Panc1 (cell line): ENCODE results near the gene FOSB. TPM values are rescaled to one million over a fixed set of nuclear protein-coding genes. Genes with fewer than 3 reads are reported as not detected.

ENCODE experiments used
- ATAC-seq: fragments of 200-7000 bp; cut with Tn5 transposase; 2 replicates; pipeline ENCODE4 v1.9.1; 2020; ENCODE audit warnings: mild to moderate bottlenecking, moderate library complexity
- BruUV-seq: library from RNA; stranded (reverse); fragments of 400-500 nt; replicated peaks from 2 replicates; lab custom pipeline; 2021; lab: Mats Ljungman, UMichigan
- CTCF ChIA-PET: fragments of 300-600 bp; sonication (Branson Sonifier 250); formaldehyde crosslinking; loops from one replicate; lab custom pipeline; 2022; ENCODE audit warnings: antibody characterized with exemption; lab: Charles Lee
- POLR2A ChIA-PET: fragments of 300-600 bp; sonication (Branson Sonifier 250); formaldehyde crosslinking; loops from one replicate; lab custom pipeline; 2022; ENCODE audit warnings: antibody characterized with exemption; lab: Charles Lee
- DNase-seq: peaks from one replicate; pipeline ENCODE4 v3.0.0-alpha.2; 2010; ENCODE audit warnings: low read depth, low spot score
- H3K27ac ChIP-seq: 2 replicates; pipeline ENCODE4 v1.5.1; 2011; ENCODE audit warnings: mild to moderate bottlenecking, low read length, inconsistent platforms
- H3K27me3 ChIP-seq: fragments of 200-500 bp; sonication (Bioruptor generic); 2 replicates; pipeline ENCODE4 v1.6.0; 2014; ENCODE audit warnings: low read length, inconsistent platforms; ENCODE audit not compliant: control insufficient read depth, insufficient read depth
- H3K36me3 ChIP-seq: fragments of 200-500 bp; sonication (Bioruptor generic); 2 replicates; pipeline ENCODE4 v1.5.1; 2014; ENCODE audit warnings: inconsistent platforms, mild to moderate bottlenecking, low read length, moderate library complexity; ENCODE audit not compliant: control insufficient read depth, insufficient read depth
- H3K4me1 ChIP-seq: 2 replicates; pipeline ENCODE4 v1.5.1; 2011; ENCODE audit warnings: inconsistent platforms, mild to moderate bottlenecking, low read length, moderate library complexity; ENCODE audit not compliant: control insufficient read depth, insufficient read depth
- H3K4me3 ChIP-seq, 2 experiments: 2 replicates each; pipeline ENCODE4 v1.5.1; 2011 to 2012; ENCODE audit warnings: low read depth in 2 of 2, low read length in 2 of 2, mild to moderate bottlenecking in 2 of 2, inconsistent platforms in 1 of 2, moderate library complexity in 1 of 2
- H3K9me3 ChIP-seq: fragments of 200-500 bp; sonication (Bioruptor generic); 2 replicates; pipeline ENCODE4 v1.5.1; 2014; ENCODE audit warnings: low read depth, mild to moderate bottlenecking, inconsistent platforms, low read length, moderate library complexity; ENCODE audit not compliant: control insufficient read depth, insufficient read depth
- SIN3A ChIP-seq: IDR thresholded peaks from 2 replicates; pipeline ENCODE4 v1.6.1; 2012; ENCODE audit warnings: low read depth, mild to moderate bottlenecking, low read length, moderate library complexity, borderline replicate concordance; ENCODE audit not compliant: insufficient read depth
- TCF7L2 ChIP-seq: IDR thresholded peaks from 2 replicates; pipeline ENCODE4 v1.6.1; 2011; ENCODE audit warnings: mild to moderate bottlenecking, low read depth, low read length, inconsistent platforms
- in situ Hi-C: cut with HindIII; loops from 2 replicates; pipeline ENCODE4 v1.10.0; 2016; ENCODE audit warnings: low sequenced_read_pairs, low pct_unique_long_range_greater_than_20kb
- intact Hi-C: fragments of 100-400 bp; cut with micrococcal nuclease; formaldehyde crosslinking; loops from one replicate; pipeline ENCODE4 v1.10.0; 2022; ENCODE audit not compliant: unreplicated experiment
- total RNA-seq: library from RNA; stranded (reverse); gene quantifications from one replicate; pipeline ENCODE4 v1.2.1, GENCODE V29; 2021; ENCODE audit not compliant: unreplicated experiment
- TF ChIP-seq, protein P1 (sequence below), 2 experiments: IDR thresholded peaks; 2 replicates each; pipeline ENCODE4 v1.6.1; 2011 to 2012; ENCODE audit warnings: low read depth in 2 of 2, control low read depth in 1 of 2, low read length in 1 of 2, mild to moderate bottlenecking in 1 of 2, moderate library complexity in 1 of 2; ENCODE audit not compliant: insufficient read depth in 1 of 2
- TF ChIP-seq, protein P2 (sequence below): fragments of 450-650 bp; IDR thresholded peaks from 2 replicates; pipeline ENCODE4 v1.5.1; 2017; ENCODE audit warnings: mild to moderate bottlenecking

FOSB gene
- total RNA-seq, 1 experiment from 2014 or later: 13.4 TPM

DNA sequence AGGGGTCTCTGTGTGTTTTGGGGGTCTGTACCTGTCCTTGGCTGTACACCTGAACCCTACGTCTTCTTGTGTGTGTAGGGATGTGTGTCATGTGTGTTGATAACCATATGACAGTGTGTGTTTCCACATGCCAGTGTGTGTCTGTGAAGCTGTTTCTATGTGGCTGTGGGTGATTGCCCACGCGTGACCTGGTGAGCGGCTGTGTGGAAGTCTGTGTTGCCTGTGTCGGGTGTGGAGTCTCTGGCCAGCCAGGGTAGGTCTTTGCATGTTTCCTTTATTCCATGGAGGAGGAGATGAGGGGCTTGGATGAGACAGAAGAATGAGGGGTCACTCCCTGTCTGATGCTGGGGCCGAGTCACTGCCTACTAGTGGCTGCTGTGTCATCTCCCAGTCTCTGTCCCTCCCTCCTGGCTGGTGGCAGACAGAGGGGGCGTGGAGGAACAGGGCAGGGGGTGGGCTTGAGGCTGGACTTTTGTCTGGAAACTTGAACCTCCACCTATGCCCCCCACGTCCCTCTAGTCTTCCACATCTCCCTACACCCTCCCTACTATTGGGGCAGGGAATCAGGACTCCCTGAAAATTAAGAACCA, 2.8 kb upstream of the FOSB start:
- H3K36me3 ChIP-seq: no peaks in the 10 kb centered on the region; the same call in 1 of the 2 replicates
- ChIA-PET POLR2A (interaction anchor here (0.5 kb wide), 1 partner anchor 467 kb away, joined by 6 read pairs; no protein-coding TSS in a partner anchor), CTCF (no interaction called here)
- intact Hi-C loops: no loop called here
- no TSS peak for BruUV-seq
- H3K9me3 ChIP-seq: no peaks in the 10 kb centered on the region
- no peaks in the 10 kb centered on the region for H3K27me3 ChIP-seq
- DNase-seq (no peak), ATAC-seq (no peak)
- no peak overlapping the region for H3K4me3 ChIP-seq
- in situ Hi-C loops: no loop called here
- no peaks in the 10 kb centered on the region; the same call in 1 of the 2 replicates for H3K4me1 ChIP-seq
- TF ChIP-seq, protein P1, sequence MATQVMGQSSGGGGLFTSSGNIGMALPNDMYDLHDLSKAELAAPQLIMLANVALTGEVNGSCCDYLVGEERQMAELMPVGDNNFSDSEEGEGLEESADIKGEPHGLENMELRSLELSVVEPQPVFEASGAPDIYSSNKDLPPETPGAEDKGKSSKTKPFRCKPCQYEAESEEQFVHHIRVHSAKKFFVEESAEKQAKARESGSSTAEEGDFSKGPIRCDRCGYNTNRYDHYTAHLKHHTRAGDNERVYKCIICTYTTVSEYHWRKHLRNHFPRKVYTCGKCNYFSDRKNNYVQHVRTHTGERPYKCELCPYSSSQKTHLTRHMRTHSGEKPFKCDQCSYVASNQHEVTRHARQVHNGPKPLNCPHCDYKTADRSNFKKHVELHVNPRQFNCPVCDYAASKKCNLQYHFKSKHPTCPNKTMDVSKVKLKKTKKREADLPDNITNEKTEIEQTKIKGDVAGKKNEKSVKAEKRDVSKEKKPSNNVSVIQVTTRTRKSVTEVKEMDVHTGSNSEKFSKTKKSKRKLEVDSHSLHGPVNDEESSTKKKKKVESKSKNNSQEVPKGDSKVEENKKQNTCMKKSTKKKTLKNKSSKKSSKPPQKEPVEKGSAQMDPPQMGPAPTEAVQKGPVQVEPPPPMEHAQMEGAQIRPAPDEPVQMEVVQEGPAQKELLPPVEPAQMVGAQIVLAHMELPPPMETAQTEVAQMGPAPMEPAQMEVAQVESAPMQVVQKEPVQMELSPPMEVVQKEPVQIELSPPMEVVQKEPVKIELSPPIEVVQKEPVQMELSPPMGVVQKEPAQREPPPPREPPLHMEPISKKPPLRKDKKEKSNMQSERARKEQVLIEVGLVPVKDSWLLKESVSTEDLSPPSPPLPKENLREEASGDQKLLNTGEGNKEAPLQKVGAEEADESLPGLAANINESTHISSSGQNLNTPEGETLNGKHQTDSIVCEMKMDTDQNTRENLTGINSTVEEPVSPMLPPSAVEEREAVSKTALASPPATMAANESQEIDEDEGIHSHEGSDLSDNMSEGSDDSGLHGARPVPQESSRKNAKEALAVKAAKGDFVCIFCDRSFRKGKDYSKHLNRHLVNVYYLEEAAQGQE (IDR thresholded peaks at IDR 0.05; ENCODE audit: insufficient read depth in 1 of 2, low read depth in 2 of 2, low read length in 1 of 2): no peak
- TF ChIP-seq, protein P2, sequence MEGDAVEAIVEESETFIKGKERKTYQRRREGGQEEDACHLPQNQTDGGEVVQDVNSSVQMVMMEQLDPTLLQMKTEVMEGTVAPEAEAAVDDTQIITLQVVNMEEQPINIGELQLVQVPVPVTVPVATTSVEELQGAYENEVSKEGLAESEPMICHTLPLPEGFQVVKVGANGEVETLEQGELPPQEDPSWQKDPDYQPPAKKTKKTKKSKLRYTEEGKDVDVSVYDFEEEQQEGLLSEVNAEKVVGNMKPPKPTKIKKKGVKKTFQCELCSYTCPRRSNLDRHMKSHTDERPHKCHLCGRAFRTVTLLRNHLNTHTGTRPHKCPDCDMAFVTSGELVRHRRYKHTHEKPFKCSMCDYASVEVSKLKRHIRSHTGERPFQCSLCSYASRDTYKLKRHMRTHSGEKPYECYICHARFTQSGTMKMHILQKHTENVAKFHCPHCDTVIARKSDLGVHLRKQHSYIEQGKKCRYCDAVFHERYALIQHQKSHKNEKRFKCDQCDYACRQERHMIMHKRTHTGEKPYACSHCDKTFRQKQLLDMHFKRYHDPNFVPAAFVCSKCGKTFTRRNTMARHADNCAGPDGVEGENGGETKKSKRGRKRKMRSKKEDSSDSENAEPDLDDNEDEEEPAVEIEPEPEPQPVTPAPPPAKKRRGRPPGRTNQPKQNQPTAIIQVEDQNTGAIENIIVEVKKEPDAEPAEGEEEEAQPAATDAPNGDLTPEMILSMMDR: no peak
- TF ChIP-seq TCF7L2 (no peak), SIN3A (no peak)
- no peak overlapping the region for H3K27ac ChIP-seq

DNA sequence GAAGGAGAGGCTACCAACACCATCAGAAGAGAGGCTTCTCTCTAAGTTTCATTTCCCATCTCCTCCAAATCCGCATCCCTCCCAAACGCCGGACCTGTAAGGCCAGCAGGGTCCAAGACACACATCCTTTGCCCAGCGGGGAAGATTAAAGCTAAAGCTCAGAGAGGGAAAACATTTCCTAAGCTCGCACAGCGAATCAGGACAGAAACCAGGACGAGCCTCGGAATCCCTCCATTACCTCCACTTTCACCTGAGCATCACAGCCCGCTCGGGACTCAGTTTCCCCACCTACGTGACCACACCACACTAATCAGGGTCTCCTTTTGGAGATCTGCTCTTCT, 711 bp upstream of the FOSB start:
- in situ Hi-C loops: no loop called here
- POLR2A ChIA-PET: interaction anchor here (0.6 to 1.4 kb wide), 8 partner anchors 8 to 63 kb away, joined by 3 to 20 read pairs (median 4); partner anchors contain the start of gene PPP1R13L
- Histone ChIP-seq H3K4me3 (peak overlapping the region; percentile 75 to 84), H3K36me3 (no peaks in the 10 kb centered on the region; the same call in 1 of the 2 replicates), H3K27ac (no peak overlapping the region), H3K9me3 (no peaks in the 10 kb centered on the region), H3K27me3 (no peaks in the 10 kb centered on the region), H3K4me1 (no peaks in the 10 kb centered on the region; the same call in 1 of the 2 replicates)
- DNase-seq: no peak
- TF ChIP-seq, protein P1 (IDR thresholded peaks at IDR 0.05; ENCODE audit: insufficient read depth in 1 of 2, low read depth in 2 of 2, low read length in 1 of 2): no peak
- CTCF ChIA-PET: no interaction called here
- intact Hi-C loops: no loop called here
- no TSS peak for BruUV-seq
- no peak for ATAC-seq
